ENCODE results near the gene OPN1MW2.
"Not testable (repeated sequence)": the region's sequence is repeated elsewhere in the genome, so short reads cannot be mapped to it uniquely, and the experiment has no call there.

The OPN1MW2 gene

GRCh38 chrX:154225292-154225691, 5.7 kb downstream of the OPN1MW2 start:
- H3K4me3 ChIP-seq (ENCODE audit: low read depth in 1 of 2, low read length in 2 of 2); H3K36me3 ChIP-seq (ENCODE audit: control insufficient read depth in 1 of 2, insufficient read depth in 2 of 2, low read length in 2 of 2); H3K9me3 ChIP-seq (ENCODE audit: control insufficient read depth in 1 of 2, low read length in 2 of 2); H3K27ac ChIP-seq (ENCODE audit: low read depth, low read length); H3K4me1 ChIP-seq (ENCODE audit: control insufficient read depth in 1 of 2, insufficient read depth in 2 of 2, low read length in 2 of 2); H3K27me3 ChIP-seq (ENCODE audit: control insufficient read depth in 1 of 2, insufficient read depth in 2 of 2, low read length in 2 of 2); H3K9ac ChIP-seq (ENCODE audit: low read depth in 1 of 2, low read length in 2 of 2): not testable (repeated sequence)

DNA sequence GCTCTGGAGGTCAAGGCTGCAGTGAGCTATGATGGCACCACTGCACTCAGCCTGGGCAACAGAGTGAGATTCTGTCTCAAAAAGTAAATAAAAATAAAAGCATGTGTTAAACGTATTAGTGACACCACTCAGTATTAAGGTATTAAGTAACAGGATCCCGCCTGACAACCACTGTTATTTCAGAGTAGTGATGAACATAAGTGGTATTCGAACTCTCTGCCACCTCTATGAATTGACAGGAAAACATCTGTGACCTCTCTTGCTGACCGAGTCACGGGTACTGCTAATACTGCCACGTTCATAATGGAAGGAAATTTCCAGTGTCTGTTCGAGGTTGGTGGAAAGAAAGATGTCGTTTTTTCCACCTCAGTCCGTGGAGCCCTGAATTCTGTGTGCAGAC, 7.2 kb downstream of the OPN1MW2 start:
- not testable (repeated sequence) for H3K9ac ChIP-seq (ENCODE audit: low read depth in 1 of 2, low read length in 2 of 2)

GRCh38 chrX:154231443-154231842, 11.9 kb downstream of the OPN1MW2 start:
- H3K36me3 ChIP-seq (ENCODE audit: control insufficient read depth in 1 of 2, insufficient read depth in 2 of 2, low read length in 2 of 2); H3K9me3 ChIP-seq (ENCODE audit: control insufficient read depth in 1 of 2, low read length in 2 of 2); H3K4me3 ChIP-seq (ENCODE audit: low read depth in 1 of 2, low read length in 2 of 2); H3K4me1 ChIP-seq (ENCODE audit: control insufficient read depth in 1 of 2, insufficient read depth in 2 of 2, low read length in 2 of 2); H3K27me3 ChIP-seq (ENCODE audit: control insufficient read depth in 1 of 2, insufficient read depth in 2 of 2, low read length in 2 of 2); H3K27ac ChIP-seq (ENCODE audit: low read depth, low read length); H3K9ac ChIP-seq (ENCODE audit: low read depth in 1 of 2, low read length in 2 of 2): not testable (repeated sequence)

More for the DNA sequence above, 7.2 kb downstream of the OPN1MW2 start:
- not testable (repeated sequence) for H3K36me3 ChIP-seq (ENCODE audit: control insufficient read depth in 1 of 2, insufficient read depth in 2 of 2, low read length in 2 of 2); H3K4me1 ChIP-seq (ENCODE audit: control insufficient read depth in 1 of 2, insufficient read depth in 2 of 2, low read length in 2 of 2); H3K9me3 ChIP-seq (ENCODE audit: control insufficient read depth in 1 of 2, low read length in 2 of 2); H3K4me3 ChIP-seq (ENCODE audit: low read depth in 1 of 2, low read length in 2 of 2); H3K27me3 ChIP-seq (ENCODE audit: control insufficient read depth in 1 of 2, insufficient read depth in 2 of 2, low read length in 2 of 2); H3K27ac ChIP-seq (ENCODE audit: low read depth, low read length)

- H3K27ac ChIP-seq (ENCODE audit: low read depth, low read length); H3K4me1 ChIP-seq (ENCODE audit: control insufficient read depth in 1 of 2, insufficient read depth in 2 of 2, low read length in 2 of 2); H3K27me3 ChIP-seq (ENCODE audit: control insufficient read depth in 1 of 2, insufficient read depth in 2 of 2, low read length in 2 of 2); H3K9ac ChIP-seq (ENCODE audit: low read depth in 1 of 2, low read length in 2 of 2); H3K36me3 ChIP-seq (ENCODE audit: control insufficient read depth in 1 of 2, insufficient read depth in 2 of 2, low read length in 2 of 2); H3K9me3 ChIP-seq (ENCODE audit: control insufficient read depth in 1 of 2, low read length in 2 of 2); H3K4me3 ChIP-seq (ENCODE audit: low read depth in 1 of 2, low read length in 2 of 2): not testable (repeated sequence)
Measured at GRCh38 chrX:154233620-154234019, 14.1 kb downstream of the OPN1MW2 start.

DNA sequence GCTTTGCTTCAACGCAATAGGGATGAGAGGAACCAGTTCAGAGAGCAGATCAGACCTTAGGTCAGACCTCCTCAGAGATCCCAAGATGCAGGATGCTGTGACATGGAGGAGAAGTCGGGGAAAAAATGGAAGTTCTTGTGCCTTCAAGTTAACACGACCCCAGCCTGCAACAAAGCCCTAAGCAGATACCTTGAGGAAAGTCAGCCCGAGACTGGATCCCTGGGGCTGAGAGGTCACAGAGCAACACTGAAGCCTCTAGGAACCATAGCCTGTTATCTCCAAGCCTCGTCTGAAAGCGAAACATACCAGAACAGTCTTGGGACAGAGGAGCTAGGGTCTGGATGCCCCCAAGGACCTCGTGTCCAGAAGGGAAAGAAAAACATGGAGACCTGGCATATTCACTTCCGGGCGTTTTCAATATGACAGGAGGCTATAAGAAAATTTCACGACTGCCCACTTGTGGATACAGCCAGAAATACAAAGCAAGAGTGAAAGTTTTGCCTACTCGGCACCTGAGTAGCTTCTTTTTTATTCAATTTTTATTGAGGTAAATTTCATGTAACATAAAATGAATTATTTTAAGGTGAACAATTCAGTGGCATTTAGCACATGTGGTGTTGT, 19.5 kb downstream of the OPN1MW2 start:
- H3K4me1 ChIP-seq (ENCODE audit: control insufficient read depth in 1 of 2, insufficient read depth in 2 of 2, low read length in 2 of 2); H3K9ac ChIP-seq (ENCODE audit: low read depth in 1 of 2, low read length in 2 of 2); H3K27me3 ChIP-seq (ENCODE audit: control insufficient read depth in 1 of 2, insufficient read depth in 2 of 2, low read length in 2 of 2); H3K9me3 ChIP-seq (ENCODE audit: control insufficient read depth in 1 of 2, low read length in 2 of 2); H3K36me3 ChIP-seq (ENCODE audit: control insufficient read depth in 1 of 2, insufficient read depth in 2 of 2, low read length in 2 of 2); H3K4me3 ChIP-seq (ENCODE audit: low read depth in 1 of 2, low read length in 2 of 2); H3K27ac ChIP-seq (ENCODE audit: low read depth, low read length): not testable (repeated sequence)

GRCh38 chrX:154239982-154240503, 20.5 kb downstream of the OPN1MW2 start:
- not testable (repeated sequence) for H3K4me3 ChIP-seq (ENCODE audit: low read depth in 1 of 2, low read length in 2 of 2); H3K9ac ChIP-seq (ENCODE audit: low read depth in 1 of 2, low read length in 2 of 2); H3K9me3 ChIP-seq (ENCODE audit: control insufficient read depth in 1 of 2, low read length in 2 of 2); H3K4me1 ChIP-seq (ENCODE audit: control insufficient read depth in 1 of 2, insufficient read depth in 2 of 2, low read length in 2 of 2); H3K36me3 ChIP-seq (ENCODE audit: control insufficient read depth in 1 of 2, insufficient read depth in 2 of 2, low read length in 2 of 2); H3K27me3 ChIP-seq (ENCODE audit: control insufficient read depth in 1 of 2, insufficient read depth in 2 of 2, low read length in 2 of 2); H3K27ac ChIP-seq (ENCODE audit: low read depth, low read length)

DNA sequence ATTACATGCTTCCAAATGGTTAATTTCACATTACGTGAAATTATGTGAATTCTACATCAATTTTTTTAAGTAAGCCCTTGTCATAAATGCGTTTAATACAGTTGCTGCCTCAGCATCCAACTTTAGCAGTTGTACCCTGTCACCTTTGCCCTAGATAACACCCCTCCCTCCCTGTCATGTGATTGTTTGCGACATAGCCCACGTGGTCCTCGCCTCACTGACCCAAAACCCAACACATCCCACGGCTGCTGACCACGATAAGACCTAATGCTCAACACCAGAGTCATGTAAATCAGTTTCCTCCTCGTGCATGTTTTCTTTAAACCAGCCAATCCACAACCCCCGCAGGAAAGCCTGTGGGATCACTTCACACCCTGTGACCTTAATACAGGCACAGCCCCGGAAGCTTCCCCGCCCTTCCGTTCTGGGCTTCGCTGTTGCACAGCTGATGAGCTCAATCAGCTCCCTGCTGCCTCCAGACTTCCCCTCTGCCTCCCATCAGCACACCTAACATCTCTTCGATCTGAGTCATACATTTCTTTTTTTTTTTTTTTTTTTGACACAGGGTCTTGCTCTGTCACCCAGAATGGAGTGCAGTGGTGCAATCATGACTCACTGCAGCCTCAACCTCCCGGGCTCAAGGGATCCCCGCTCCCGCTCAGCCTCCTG, 28.0 kb downstream of the OPN1MW2 start:
- H3K27ac ChIP-seq (ENCODE audit: low read depth, low read length); H3K4me3 ChIP-seq (ENCODE audit: low read depth in 1 of 2, low read length in 2 of 2); H3K9ac ChIP-seq (ENCODE audit: low read depth in 1 of 2, low read length in 2 of 2); H3K9me3 ChIP-seq (ENCODE audit: control insufficient read depth in 1 of 2, low read length in 2 of 2); H3K4me1 ChIP-seq (ENCODE audit: control insufficient read depth in 1 of 2, insufficient read depth in 2 of 2, low read length in 2 of 2); H3K27me3 ChIP-seq (ENCODE audit: control insufficient read depth in 1 of 2, insufficient read depth in 2 of 2, low read length in 2 of 2); H3K36me3 ChIP-seq (ENCODE audit: control insufficient read depth in 1 of 2, insufficient read depth in 2 of 2, low read length in 2 of 2): not testable (repeated sequence)

GRCh38 chrX:154248076-154248475, 28.5 kb downstream of the OPN1MW2 start:
- H3K27ac ChIP-seq (ENCODE audit: low read depth, low read length); H3K4me1 ChIP-seq (ENCODE audit: control insufficient read depth in 1 of 2, insufficient read depth in 2 of 2, low read length in 2 of 2); H3K36me3 ChIP-seq (ENCODE audit: control insufficient read depth in 1 of 2, insufficient read depth in 2 of 2, low read length in 2 of 2); H3K27me3 ChIP-seq (ENCODE audit: control insufficient read depth in 1 of 2, insufficient read depth in 2 of 2, low read length in 2 of 2); H3K4me3 ChIP-seq (ENCODE audit: low read depth in 1 of 2, low read length in 2 of 2); H3K9me3 ChIP-seq (ENCODE audit: control insufficient read depth in 1 of 2, low read length in 2 of 2); H3K9ac ChIP-seq (ENCODE audit: low read depth in 1 of 2, low read length in 2 of 2): not testable (repeated sequence)

- not testable (repeated sequence) for H3K4me1 ChIP-seq (ENCODE audit: control insufficient read depth in 1 of 2, insufficient read depth in 2 of 2, low read length in 2 of 2); H3K9ac ChIP-seq (ENCODE audit: low read depth in 1 of 2, low read length in 2 of 2); H3K4me3 ChIP-seq (ENCODE audit: low read depth in 1 of 2, low read length in 2 of 2); H3K27me3 ChIP-seq (ENCODE audit: control insufficient read depth in 1 of 2, insufficient read depth in 2 of 2, low read length in 2 of 2); H3K9me3 ChIP-seq (ENCODE audit: control insufficient read depth in 1 of 2, low read length in 2 of 2); H3K27ac ChIP-seq (ENCODE audit: low read depth, low read length); H3K36me3 ChIP-seq (ENCODE audit: control insufficient read depth in 1 of 2, insufficient read depth in 2 of 2, low read length in 2 of 2)
Measured at GRCh38 chrX:154257282-154257681, 37.7 kb downstream of the OPN1MW2 start, which contains the start of gene OPN1MW3. OPN1MW3 (plus strand) TSS chrX:154257582; CDS start chrX:154257620, 38 bp downstream.

GRCh38 chrX:154258711-154259110, 39.2 kb downstream of the OPN1MW2 start:
- not testable (repeated sequence) for H3K9ac ChIP-seq (ENCODE audit: low read depth in 1 of 2, low read length in 2 of 2); H3K9me3 ChIP-seq (ENCODE audit: control insufficient read depth in 1 of 2, low read length in 2 of 2)

More at GRCh38 chrX:154258711-154259110, 39.2 kb downstream of the OPN1MW2 start:
- H3K36me3 ChIP-seq (ENCODE audit: control insufficient read depth in 1 of 2, insufficient read depth in 2 of 2, low read length in 2 of 2); H3K27me3 ChIP-seq (ENCODE audit: control insufficient read depth in 1 of 2, insufficient read depth in 2 of 2, low read length in 2 of 2); H3K4me1 ChIP-seq (ENCODE audit: control insufficient read depth in 1 of 2, insufficient read depth in 2 of 2, low read length in 2 of 2); H3K27ac ChIP-seq (ENCODE audit: low read depth, low read length); H3K4me3 ChIP-seq (ENCODE audit: low read depth in 1 of 2, low read length in 2 of 2): not testable (repeated sequence)

All from duodenal mucosa (tissue), 2 donors.